GM06990 (cell line): ENCODE measurements around the gene SP6.
A peak's percentile ranks its signal among the peaks of the same experiment; 100 is the strongest.

Source experiments
- DNase-seq: peaks from one replicate; pipeline ENCODE4 v3.0.0-alpha.2; 2011; ENCODE audit not compliant: insufficient read length; ENCODE audit errors: extremely low read depth
- H3K27me3 ChIP-seq: replicated peaks from 2 replicates; pipeline ENCODE4 v1.6.0; 2011; ENCODE audit warnings: low read length; ENCODE audit not compliant: control insufficient read depth, insufficient read depth
- H3K36me3 ChIP-seq: 2 replicates; pipeline ENCODE4 v1.5.1; 2011; ENCODE audit warnings: low read length; ENCODE audit not compliant: control insufficient read depth, insufficient read depth
- H3K4me3 ChIP-seq: replicated peaks from 2 replicates; pipeline ENCODE4 v1.5.1; 2011; ENCODE audit warnings: low read depth, mild to moderate bottlenecking, control low read depth, low read length
- TF ChIP-seq, protein P1 (sequence below): IDR thresholded peaks from 2 replicates; pipeline ENCODE4 v1.5.1; 2011; ENCODE audit warnings: low read length, control low read depth, mild to moderate bottlenecking, inconsistent platforms; ENCODE audit not compliant: insufficient read depth, poor library complexity, severe bottlenecking

SP6 gene

DNA sequence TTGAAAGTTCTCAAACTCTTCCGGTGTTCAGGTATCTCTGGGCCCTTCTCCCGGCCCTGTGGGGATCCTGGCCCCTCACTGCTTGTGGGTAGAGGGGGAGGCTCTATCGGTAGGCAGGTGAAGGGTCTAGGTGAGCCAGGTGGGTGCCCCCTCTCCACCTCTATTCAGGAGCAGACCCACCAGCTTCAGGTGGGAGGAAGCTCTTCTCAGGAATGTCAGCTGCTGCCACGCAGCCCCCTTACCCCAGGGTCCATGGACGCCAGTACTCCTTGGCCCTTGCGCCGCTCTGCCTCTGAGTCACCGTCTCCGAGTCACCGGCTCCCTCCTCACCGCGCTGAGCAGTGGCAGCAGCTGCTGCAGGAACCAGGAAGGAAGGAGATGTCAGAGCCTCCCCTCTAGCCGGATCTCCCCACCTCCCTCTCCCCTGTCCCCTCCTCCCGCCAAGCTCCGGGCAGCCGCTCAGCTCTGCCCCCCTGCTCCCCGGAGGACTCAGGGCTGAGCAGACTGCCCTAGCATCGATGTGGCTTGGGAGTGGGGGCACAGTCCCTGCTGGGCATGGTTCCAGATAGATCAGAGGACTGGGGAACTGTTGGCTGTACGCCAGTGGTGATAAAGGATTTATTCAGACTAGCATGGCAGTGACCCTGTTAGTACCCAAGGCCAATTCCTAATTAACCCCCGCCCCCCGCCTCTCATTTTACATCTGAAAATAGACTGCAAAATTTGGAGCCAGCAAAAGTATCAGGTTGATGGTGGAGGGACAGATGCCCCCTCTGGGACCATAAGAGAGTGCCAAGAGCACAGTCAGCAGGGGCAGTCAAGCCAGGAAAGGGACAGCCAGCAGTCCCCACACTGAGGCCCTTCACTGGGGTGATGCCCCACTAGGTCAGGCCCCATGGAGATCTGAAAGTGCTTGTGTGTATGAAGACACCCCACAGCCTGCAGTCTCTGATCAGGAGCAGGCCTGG lies 29.3 kb downstream of the SP6 start, which contains the start of gene OSBPL7:
Gene OSBPL7, minus strand, starts transcription at position 371 of the 968 bp plus-strand sequence. CDS start 1,516 bp downstream, outside the sequence.
- no peaks in the 10 kb centered on the region for H3K27me3 ChIP-seq
- TF ChIP-seq, protein P1, sequence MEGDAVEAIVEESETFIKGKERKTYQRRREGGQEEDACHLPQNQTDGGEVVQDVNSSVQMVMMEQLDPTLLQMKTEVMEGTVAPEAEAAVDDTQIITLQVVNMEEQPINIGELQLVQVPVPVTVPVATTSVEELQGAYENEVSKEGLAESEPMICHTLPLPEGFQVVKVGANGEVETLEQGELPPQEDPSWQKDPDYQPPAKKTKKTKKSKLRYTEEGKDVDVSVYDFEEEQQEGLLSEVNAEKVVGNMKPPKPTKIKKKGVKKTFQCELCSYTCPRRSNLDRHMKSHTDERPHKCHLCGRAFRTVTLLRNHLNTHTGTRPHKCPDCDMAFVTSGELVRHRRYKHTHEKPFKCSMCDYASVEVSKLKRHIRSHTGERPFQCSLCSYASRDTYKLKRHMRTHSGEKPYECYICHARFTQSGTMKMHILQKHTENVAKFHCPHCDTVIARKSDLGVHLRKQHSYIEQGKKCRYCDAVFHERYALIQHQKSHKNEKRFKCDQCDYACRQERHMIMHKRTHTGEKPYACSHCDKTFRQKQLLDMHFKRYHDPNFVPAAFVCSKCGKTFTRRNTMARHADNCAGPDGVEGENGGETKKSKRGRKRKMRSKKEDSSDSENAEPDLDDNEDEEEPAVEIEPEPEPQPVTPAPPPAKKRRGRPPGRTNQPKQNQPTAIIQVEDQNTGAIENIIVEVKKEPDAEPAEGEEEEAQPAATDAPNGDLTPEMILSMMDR, result peak; percentile 48
- DNase-seq, result peak; percentile 77
- H3K36me3 ChIP-seq, result peaks cover 29% of the 10 kb centered on the region
- H3K4me3 ChIP-seq, result peak within 1 kb of the TSS; percentile 88

DNA sequence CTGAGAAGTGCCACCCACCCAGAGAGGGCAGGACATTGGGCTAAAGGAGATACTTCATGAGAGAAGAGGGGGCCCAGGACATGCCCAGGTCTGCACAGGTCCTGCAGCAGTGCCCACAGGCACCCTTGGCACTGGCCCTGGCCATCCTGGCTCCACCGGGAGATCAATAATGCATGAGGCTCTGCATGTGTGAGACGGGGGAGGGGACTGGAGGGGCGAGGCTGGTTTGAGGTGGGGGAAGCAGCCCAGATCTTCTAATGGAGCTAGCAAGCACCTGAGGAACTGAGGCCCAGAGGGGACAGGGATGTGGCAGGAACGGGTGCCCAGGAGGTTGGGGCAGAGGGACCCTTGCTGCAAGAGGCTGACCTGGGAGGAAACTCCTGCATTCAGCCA lies 29.9 kb downstream of the SP6 start:
- TF ChIP-seq, protein P1, result no peak

DNA sequence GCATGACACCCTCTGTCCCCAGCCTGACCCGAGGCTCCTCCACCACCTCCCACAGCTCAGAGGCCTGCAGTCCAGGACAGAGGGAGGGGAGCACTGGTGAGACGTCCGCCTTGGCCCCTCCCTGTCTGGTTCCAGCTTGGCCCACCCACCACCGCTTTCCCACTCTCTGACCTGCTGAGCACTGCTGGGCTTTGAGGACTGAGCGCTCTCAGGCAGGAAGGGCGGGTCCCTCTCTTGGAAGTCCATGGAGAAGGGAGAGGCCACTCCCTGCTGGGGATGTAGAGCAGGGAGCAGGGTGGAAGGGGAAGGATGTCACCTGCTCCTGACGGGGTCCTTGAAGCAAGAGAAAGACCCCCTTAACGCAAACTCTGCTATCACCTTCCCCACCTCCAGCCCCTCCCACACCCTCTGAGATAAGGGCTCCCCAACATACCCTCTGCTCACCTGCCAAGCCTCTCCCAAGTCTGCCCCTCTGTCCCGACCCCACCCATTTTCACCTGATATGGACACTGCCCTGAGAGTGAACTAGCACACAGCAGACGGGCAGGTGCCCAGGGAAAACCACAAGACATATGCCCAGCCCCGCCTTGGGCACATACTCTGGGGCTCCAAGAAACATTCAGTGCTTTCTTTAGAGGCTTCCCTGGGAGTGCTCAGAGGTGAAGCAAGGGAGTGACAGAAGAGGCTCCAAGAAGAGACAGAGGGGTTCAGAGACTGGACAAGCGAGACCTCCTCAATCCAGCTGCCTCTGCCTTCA lies 30.8 kb downstream of the SP6 start:
- no peak for DNase-seq
- Histone ChIP-seq H3K36me3 (peaks cover 34% of the 10 kb centered on the region), H3K4me3 (no peak overlapping the region), H3K27me3 (no peaks in the 10 kb centered on the region)
- TF ChIP-seq, protein P1, result no peak

More for the DNA sequence above, 29.9 kb downstream of the SP6 start:
- no peaks in the 10 kb centered on the region for H3K27me3 ChIP-seq
- no peak for DNase-seq
- H3K4me3 ChIP-seq, result peak overlapping the region; percentile 88
- H3K36me3 ChIP-seq, result peaks cover 30% of the 10 kb centered on the region

DNA sequence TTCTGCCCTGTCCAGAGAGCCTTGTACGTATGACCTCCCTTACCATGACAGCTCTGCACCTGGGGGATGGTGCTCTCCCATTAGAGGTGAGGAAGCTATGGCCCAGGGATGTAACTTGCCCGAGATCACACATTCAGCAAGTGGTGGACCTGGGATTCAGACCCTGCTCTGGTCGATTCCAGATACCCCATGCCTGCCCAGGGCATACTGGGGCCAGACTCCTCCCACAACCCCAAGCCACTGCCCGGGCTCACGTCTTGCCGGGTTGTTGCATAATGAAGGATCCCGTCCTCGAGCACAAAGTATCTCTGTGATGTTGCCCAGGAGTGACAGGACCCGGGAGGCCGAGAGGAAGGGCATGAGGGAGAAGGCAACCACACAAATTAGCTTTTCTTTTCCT lies 31.5 kb downstream of the SP6 start:
- TF ChIP-seq, protein P1, result no peak
- no peak for DNase-seq
- no peaks in the 10 kb centered on the region for H3K27me3 ChIP-seq
- H3K4me3 ChIP-seq, result no peak overlapping the region
- peaks cover 36% of the 10 kb centered on the region for H3K36me3 ChIP-seq

DNA sequence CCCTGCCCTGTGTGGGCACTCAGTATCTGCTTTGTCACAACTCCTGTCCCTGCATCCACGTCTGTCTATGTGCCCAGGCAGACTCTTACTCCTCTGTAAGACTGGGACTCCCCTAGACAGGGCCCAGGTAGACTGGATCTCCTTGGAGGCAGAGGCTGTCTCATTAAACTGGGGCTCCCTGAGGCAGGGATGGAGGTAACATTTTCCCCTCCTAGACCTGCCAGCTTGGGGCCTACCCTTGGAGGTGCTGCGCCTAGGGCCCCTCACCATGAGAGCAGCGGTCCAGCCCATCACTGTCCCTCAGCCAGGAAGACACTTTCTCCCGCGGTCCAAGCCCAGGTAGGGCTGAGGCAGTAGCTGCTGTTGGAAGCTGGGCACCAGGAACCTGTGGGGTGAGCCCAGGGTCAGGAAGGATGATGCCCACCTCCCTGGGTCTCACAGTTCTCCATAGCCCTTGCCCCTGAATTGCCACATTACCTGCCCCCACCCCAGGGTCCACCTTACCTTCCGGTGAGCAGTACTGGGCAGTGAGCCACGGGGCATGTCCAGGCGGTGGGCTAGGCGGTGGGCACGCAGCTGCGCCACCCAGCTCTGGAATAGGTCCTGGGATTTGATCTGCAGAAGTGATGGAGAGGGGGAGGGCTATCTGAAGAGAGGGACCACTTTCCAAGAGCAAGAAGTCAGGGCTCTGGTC lies 32.8 kb downstream of the SP6 start:
- DNase-seq, result no peak
- TF ChIP-seq, protein P1, result no peak
- peaks cover 31% of the 10 kb centered on the region for H3K36me3 ChIP-seq
- no peak overlapping the region for H3K4me3 ChIP-seq
- no peaks in the 10 kb centered on the region for H3K27me3 ChIP-seq
